ENCODE measurements around the gene SHC1. TPM values are rescaled to one million over a fixed set of nuclear protein-coding genes. Genes with fewer than 3 reads are reported as not detected.

The SHC1 gene, protein sequence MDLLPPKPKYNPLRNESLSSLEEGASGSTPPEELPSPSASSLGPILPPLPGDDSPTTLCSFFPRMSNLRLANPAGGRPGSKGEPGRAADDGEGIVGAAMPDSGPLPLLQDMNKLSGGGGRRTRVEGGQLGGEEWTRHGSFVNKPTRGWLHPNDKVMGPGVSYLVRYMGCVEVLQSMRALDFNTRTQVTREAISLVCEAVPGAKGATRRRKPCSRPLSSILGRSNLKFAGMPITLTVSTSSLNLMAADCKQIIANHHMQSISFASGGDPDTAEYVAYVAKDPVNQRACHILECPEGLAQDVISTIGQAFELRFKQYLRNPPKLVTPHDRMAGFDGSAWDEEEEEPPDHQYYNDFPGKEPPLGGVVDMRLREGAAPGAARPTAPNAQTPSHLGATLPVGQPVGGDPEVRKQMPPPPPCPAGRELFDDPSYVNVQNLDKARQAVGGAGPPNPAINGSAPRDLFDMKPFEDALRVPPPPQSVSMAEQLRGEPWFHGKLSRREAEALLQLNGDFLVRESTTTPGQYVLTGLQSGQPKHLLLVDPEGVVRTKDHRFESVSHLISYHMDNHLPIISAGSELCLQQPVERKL
- total RNA-seq = 22.2 TPM

DNA sequence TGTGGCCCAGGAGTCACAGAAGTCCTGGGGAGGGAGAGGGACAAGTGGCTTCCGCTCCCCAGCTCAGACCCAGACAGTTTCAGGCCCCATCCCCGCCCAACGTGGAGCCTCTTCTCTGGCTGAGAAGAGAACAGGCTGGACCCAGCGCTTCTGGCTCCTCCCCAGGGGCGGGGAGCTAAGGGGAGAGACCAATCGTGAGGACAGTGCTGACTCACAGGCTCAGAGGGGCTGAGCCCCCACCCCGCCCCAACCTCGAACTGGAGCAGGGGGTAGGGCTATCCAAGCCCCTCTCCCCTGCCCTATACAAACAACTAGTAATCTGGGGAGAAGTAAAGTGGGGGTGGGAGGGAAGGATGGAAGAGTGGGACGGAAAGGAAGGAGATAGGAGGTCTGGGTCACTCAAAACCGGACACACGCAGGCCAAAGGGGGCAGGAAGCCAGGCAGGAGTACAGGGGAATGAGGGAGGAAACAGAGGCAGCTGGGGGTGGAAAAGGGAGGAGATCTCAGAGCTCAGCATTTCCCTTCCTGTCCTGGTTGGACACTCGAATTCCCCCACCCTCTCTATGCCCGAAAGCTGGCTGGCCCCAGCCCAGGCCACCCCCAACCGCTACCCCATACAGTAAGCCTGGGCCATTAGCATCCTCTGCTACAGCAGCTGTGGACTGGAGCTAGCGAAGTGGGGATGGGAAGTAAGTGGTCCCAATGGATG lies at the start of gene SHC1:
TSS of gene SHC1 (minus strand) at position 117 of the 710 bp plus-strand sequence. CDS start 221 bp downstream, outside the sequence.
- Histone ChIP-seq H3K27me3 (ENCODE audit: insufficient read depth, low read length) (no peaks in the 10 kb centered on the region), H3K4me3 (ENCODE audit: low read length) (no peak within 1 kb of the TSS), H3K9me3 (ENCODE audit: low read depth, low read length) (no peaks in the 10 kb centered on the region), H3K4me1 (ENCODE audit: insufficient read depth, low read length) (peaks cover 41% of the 10 kb centered on the region)

DNA sequence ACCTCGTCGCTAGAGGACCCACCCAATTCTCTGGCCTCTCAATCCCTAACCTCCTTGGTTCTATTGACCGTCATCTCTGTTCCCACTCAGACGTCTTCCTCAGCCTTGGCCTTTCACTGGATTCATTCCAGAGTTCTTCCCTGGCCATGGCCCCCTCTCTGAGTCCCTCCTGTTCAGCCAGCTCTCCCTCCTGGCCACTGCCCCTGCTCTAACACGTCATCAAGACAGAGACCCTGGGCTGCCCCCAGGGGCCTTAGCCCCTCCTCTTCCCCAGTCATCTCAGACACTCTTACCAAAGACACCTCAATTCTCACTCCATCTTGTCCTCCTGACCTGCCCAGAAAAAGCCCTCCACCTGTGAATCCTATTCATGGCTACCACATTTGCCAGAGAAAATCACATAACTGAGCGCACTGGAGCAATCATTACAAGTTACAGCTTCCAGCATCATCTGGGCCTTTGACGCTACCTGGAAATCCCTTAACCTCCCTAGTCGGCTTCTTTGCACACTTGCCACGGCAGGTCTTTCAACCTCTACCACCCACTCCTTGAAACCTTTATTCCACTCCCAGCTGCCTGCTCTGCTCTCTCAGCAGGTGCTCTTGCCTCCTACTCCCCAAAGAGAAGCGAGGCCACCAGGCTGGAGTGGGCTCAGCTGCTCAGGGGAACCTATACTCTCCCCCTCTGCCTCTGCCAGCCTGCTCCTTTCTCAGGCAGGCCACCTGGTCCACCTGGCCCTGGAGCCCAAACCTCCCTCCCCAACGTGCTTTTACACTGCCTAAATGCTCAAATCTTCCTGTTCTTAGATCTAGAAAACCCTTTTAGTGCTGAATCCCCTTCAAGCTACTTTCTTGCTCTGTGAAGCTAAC lies 49.1 kb upstream of the SHC1 start:
- H3K27me3 ChIP-seq (ENCODE audit: insufficient read depth, low read length) = no peaks in the 10 kb centered on the region
- no peaks in the 10 kb centered on the region for H3K9me3 ChIP-seq (ENCODE audit: low read depth, low read length)
- H3K4me1 ChIP-seq (ENCODE audit: insufficient read depth, low read length) = peaks cover 35% of the 10 kb centered on the region
- no peak overlapping the region for H3K4me3 ChIP-seq (ENCODE audit: low read length)

DNA sequence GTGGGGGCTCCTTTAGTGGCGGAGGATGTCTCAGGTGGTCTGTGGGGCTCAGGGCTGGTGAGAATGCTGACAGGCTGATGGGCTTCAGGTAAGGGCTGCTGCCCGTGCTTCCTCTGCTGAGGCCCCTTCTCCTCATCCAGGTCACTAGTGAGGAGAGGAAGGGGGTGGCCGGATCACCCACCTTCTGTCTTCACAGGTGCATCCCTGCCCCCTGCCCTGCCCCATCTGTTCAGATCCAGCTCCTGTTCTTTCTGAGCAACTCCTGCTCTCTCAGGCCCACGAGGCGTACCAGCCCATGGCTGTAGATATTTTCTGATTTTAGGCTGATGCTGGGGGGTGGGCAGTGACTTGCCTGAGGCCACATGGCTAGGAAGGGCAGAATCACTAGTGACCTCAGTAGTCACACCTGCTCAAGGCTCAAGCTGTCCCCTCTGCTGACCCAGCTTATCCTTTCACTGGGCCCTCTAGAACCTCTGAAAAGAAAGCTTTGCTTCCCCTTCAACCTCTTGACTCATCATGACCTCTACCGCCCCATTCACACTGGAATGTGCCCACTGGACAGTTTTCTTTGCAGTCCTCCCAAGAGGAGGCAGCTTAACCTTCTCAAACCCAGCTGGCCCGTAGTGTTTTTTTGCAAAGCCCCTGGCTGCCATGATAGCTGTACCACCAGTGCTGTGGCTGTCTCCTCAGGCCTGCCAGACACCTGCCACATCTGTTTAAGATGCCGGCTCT lies 48.2 kb upstream of the SHC1 start:
- no peaks in the 10 kb centered on the region for H3K9me3 ChIP-seq (ENCODE audit: low read depth, low read length)
- H3K4me1 ChIP-seq (ENCODE audit: insufficient read depth, low read length) = peaks cover 44% of the 10 kb centered on the region
- no peak overlapping the region for H3K4me3 ChIP-seq (ENCODE audit: low read length)
- no peaks in the 10 kb centered on the region for H3K27me3 ChIP-seq (ENCODE audit: insufficient read depth, low read length)

DNA sequence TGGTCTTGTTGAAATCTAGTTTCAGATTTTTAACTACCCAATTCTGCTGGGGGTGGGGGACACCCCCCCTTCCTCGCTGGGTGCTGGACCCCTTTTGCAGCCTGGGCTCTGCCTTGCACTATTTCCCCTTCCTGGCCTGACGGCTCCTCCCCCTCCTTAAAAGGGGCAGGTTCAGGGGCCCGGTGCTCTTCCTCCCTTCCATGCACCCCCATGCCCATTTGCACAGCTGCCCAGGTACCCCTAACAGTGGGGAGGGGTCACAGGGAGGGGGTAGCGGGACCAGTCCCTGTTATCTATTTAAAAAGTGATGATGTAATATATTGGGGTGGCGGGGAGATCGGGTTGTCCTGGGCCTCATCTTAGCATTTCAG lies 47.4 kb upstream of the SHC1 start:
- H3K27me3 ChIP-seq (ENCODE audit: insufficient read depth, low read length) = no peaks in the 10 kb centered on the region
- peaks cover 51% of the 10 kb centered on the region for H3K4me1 ChIP-seq (ENCODE audit: insufficient read depth, low read length)
- no peaks in the 10 kb centered on the region for H3K9me3 ChIP-seq (ENCODE audit: low read depth, low read length)
- no peak overlapping the region for H3K4me3 ChIP-seq (ENCODE audit: low read length)

DNA sequence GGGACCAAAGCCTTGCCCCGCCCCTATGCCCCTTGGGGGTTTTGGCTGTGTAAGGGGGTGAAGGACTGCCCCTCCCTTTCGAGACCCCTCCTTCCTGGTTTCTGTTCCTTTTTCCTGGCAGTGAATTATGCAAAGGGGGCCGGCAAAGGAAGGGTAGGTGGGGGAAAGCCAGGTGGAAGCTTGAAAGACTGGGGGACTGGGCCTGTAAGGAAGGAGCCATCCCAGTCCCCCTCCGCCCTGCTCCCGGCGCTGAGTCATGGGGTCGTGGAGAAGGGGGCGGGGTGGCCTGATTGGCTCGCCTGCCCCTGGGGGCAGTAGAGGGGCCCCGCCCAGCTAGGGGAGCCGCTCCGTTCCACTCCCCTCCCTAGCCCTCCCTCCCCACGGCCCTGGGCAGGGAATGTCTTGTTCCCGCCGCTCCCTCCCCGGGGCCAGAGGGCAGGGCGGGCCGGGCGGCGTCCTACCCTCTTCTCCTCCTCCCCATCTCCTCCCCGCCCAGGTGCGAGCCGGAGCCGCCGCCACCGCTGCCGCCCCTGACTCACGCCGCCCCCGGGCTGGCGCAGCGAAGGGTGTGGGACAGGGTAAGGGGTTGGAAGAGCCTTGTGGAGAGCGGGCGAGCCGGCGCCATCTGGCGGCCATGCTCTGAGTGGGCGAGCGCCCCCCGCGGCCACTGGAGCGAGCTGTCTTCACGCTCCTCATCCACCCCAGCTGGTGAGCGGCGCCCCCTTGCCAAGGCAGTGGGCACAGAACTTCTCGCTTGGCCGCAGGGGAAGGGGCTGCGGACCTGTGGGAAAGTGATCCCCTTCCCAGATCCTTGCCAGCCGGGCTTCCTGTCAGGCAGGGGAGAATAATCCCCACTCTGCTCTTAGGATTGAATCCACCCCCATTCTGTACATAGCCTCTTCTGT lies 46.7 kb upstream of the SHC1 start:
- no peaks in the 10 kb centered on the region for H3K9me3 ChIP-seq (ENCODE audit: low read depth, low read length)
- peak overlapping the region; percentile 12 for H3K4me3 ChIP-seq (ENCODE audit: low read length)
- peaks cover 57% of the 10 kb centered on the region for H3K4me1 ChIP-seq (ENCODE audit: insufficient read depth, low read length)
- no peaks in the 10 kb centered on the region for H3K27me3 ChIP-seq (ENCODE audit: insufficient read depth, low read length)

DNA sequence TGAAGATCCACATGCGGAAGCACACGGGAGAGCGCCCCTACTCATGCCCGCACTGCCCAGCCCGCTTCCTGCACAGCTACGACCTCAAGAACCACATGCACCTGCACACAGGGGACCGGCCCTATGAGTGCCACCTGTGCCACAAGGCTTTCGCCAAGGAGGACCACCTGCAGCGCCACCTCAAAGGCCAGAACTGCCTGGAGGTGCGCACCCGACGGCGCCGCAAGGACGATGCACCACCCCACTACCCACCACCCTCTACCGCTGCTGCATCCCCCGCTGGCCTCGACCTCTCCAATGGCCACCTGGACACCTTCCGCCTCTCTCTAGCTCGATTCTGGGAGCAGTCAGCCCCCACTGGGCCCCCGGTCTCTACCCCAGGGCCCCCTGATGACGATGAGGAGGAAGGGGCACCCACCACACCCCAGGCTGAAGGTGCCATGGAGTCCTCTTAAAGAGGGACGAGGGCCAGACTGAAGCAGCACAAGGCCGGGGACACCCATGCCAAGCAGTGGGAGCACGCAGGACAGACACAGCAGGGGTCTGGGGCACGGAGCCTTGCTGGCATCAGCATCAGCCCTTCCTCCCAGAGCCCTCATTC lies 45.8 kb upstream of the SHC1 start:
- no peaks in the 10 kb centered on the region for H3K9me3 ChIP-seq (ENCODE audit: low read depth, low read length)
- H3K4me3 ChIP-seq (ENCODE audit: low read length) = no peak overlapping the region
- no peaks in the 10 kb centered on the region for H3K27me3 ChIP-seq (ENCODE audit: insufficient read depth, low read length)
- H3K4me1 ChIP-seq (ENCODE audit: insufficient read depth, low read length) = peaks cover 67% of the 10 kb centered on the region

DNA sequence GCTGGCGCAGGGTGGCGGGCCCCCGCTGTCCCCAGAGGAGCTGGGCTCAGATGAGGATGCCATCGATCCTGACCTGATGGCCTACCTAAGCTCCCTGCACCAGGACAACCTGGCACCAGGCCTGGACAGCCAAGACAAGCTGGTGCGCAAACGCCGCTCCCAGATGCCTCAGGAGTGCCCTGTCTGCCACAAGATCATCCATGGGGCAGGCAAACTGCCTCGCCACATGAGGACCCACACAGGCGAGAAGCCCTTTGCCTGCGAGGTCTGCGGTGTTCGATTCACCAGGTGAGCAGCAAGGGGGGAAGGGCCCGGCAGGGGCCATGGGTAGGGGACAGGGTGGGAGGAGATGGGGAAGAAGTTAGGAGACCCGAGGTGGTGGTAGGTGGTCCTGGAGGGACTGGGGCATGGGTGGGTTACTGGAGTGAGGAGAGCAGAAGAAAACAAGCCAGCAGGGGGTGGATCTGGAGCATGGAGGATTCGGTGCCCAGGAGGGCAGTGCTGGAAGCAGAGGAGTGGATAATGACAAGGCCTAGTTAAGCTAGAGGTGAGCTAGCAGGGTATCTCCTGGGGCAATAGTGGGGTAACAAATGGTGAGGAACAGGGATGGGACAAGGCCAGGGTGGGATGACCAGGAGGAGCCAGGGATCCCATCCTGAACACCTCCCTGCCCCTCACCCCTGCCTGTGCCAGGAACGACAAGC lies 45.1 kb upstream of the SHC1 start:
- Histone ChIP-seq H3K4me1 (ENCODE audit: insufficient read depth, low read length) (peaks cover 74% of the 10 kb centered on the region), H3K27me3 (ENCODE audit: insufficient read depth, low read length) (no peaks in the 10 kb centered on the region), H3K9me3 (ENCODE audit: low read depth, low read length) (no peaks in the 10 kb centered on the region), H3K4me3 (ENCODE audit: low read length) (no peak overlapping the region)

DNA sequence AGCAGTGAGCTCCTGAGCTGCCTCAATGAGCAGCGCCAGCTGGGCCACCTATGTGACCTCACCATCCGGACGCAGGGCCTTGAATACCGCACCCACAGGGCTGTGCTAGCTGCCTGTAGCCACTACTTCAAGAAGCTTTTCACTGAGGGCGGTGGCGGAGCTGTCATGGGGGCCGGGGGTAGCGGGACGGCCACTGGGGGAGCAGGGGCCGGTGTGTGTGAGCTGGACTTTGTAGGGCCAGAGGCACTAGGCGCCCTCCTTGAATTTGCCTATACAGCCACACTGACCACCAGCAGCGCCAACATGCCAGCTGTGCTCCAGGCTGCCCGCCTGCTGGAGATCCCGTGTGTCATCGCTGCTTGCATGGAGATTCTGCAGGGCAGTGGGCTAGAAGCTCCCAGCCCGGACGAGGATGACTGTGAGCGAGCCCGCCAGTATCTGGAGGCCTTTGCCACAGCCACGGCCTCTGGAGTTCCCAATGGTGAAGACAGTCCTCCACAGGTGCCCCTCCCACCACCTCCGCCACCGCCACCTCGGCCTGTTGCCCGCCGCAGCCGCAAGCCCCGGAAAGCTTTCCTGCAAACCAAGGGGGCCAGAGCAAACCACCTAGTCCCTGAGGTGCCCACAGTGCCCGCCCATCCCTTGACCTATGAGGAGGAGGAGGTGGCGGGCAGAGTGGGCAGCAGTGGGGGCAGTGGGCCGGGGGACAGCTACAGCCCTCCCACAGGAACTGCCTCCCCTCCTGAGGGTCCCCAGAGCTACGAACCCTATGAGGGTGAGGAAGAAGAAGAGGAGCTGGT lies 44.4 kb upstream of the SHC1 start:
- H3K4me1 ChIP-seq (ENCODE audit: insufficient read depth, low read length) = peaks cover 81% of the 10 kb centered on the region
- H3K27me3 ChIP-seq (ENCODE audit: insufficient read depth, low read length) = no peaks in the 10 kb centered on the region
- H3K9me3 ChIP-seq (ENCODE audit: low read depth, low read length) = no peaks in the 10 kb centered on the region
- H3K4me3 ChIP-seq (ENCODE audit: low read length) = no peak overlapping the region

DNA sequence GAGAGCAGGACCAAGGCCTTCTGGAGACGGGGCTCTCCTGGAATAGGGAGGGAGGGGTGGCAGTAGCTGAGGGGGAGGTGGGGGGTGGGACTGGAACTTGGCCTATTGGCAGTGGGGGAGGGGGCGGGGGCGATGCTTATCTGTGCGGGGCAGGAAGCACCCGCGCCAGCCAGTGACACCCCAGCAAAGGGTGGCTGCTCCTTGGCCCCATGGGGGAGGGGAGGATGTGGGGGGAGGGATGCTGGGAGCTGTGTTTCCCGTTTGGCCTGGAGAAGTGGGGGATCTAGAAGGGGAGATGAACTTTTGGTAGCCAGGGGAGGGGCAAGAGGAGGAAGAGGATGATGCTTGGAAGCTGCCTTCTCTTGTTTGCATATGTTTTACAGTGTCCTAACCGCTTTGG lies 43.1 kb upstream of the SHC1 start:
- Histone ChIP-seq H3K4me1 (ENCODE audit: insufficient read depth, low read length) (peaks cover 92% of the 10 kb centered on the region), H3K27me3 (ENCODE audit: insufficient read depth, low read length) (no peaks in the 10 kb centered on the region), H3K9me3 (ENCODE audit: low read depth, low read length) (no peaks in the 10 kb centered on the region), H3K4me3 (ENCODE audit: low read length) (no peak overlapping the region)

DNA sequence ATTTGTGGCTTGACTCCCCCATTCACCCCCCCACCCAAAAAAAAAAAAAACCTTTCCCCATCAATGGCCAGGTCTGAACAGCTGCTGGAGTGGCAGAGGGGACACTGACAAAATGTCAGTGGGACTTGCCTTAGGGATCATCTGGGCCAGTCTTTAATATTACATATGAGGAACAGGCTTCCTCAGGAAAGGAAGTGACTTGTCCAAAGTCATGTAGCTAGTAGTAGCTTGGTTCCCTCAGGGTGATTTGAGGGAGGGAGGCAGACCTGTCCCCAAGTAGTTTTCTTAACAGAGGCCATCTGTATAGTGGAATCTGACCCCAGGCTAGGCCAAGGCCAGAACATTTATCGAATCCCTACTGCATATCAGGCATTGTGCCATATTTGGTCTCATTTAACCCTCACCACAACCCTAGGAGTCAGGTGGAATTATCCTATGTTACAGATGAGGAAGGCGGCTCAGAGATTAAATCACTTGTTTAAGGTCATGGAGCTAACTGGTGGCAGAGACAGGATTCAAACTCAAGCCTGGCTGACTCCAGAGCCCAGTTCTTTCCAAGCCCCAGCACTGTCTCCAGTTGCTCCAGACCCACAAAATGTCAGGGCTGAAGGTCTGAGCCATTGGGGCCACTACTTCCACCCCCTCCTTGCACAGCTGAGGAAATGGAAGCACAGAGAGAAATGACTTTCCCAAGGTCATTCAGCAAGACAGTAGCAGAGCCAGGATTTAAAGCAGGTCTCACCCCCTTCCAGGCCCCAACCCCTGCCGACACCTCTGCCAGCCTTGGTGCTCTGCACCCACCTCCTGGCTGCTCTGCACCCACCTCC lies 42.4 kb upstream of the SHC1 start:
- peaks cover 96% of the 10 kb centered on the region for H3K4me1 ChIP-seq (ENCODE audit: insufficient read depth, low read length)
- no peaks in the 10 kb centered on the region for H3K27me3 ChIP-seq (ENCODE audit: insufficient read depth, low read length)
- H3K9me3 ChIP-seq (ENCODE audit: low read depth, low read length) = no peaks in the 10 kb centered on the region
- H3K4me3 ChIP-seq (ENCODE audit: low read length) = no peak overlapping the region

DNA sequence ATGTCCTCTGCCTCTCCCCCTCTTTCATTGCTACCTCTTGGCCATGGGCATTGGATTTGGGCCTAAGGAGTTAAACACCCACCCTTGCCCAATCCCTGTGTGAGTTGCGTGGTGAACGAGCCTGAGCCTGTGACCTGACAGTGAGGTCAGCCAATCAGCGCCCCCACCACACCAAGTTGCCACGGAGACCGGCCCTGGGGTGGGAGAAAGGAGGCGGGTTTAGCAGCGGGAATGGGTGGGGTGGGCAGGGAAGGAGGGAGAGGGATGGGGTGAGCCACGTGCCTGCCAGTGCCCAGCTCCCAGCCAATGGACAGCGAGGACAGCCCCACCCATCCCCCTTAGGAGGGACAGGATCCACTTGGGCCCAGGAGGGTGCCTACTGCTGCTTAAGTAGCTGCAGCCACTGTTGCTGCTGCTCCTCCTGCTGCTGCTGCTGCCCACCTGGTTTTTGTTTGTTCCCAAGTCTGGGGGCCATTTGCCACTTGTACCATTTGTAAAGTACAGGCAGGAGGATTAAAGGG lies 41.5 kb upstream of the SHC1 start:
- Histone ChIP-seq H3K4me1 (ENCODE audit: insufficient read depth, low read length) (peaks cover 96% of the 10 kb centered on the region), H3K4me3 (ENCODE audit: low read length) (no peak overlapping the region), H3K27me3 (ENCODE audit: insufficient read depth, low read length) (no peaks in the 10 kb centered on the region), H3K9me3 (ENCODE audit: low read depth, low read length) (no peaks in the 10 kb centered on the region)

Data from mononuclear cell (primary cell).